ENCODE data around the gene ACVR1B. TPM values are rescaled to one million over a fixed set of nuclear protein-coding genes. Genes with fewer than 3 reads are reported as not detected.

The ACVR1B gene
- total and polyA plus RNA-seq, 2 donors (not counting 3 experiments of a cell fraction or from before 2014, with no cell fraction given): 29.0 to 33.7 TPM

- H3K27me3 ChIP-seq (ENCODE audit: control insufficient read depth in 2 of 2, insufficient read depth in 2 of 2, low read length in 2 of 2): no peaks in the 10 kb centered on the region
- intact Hi-C loops (cut with micrococcal nuclease) (loop anchor here (1.0 kb wide), 2 partner anchors 18 to 36 kb away; partner anchors contain the start of genes ATG101 and NR4A1), dilution Hi-C loops (cut with MboI; ENCODE audit: extremely low pct_ligation_motif_present, low sequenced_read_pairs) (no loop called here)
- H3K4me2 ChIP-seq (ENCODE audit: insufficient read depth, low read length): peak overlapping the region; percentile 92
- no peaks in the 10 kb centered on the region for H3K9me1 ChIP-seq (replicated peaks; ENCODE audit: control insufficient read depth, extremely low read depth, insufficient read depth, low read length)
- peak overlapping the region in 2 of 3 experiments; percentile 30 to 60 for H3K4me3 ChIP-seq (replicated peaks in 1 of 3; ENCODE audit: insufficient read depth in 1 of 3, low read depth in 1 of 3, low read length in 3 of 3)
- H3K4me1 ChIP-seq (ENCODE audit: control insufficient read depth, extremely low read depth, insufficient read depth, low read length): peaks cover 21% of the 10 kb centered on the region
- H4K20me1 ChIP-seq (replicated peaks; ENCODE audit: control insufficient read depth, extremely low read depth, insufficient read depth, low read length): no peaks in the 10 kb centered on the region
- H3K36me3 ChIP-seq (ENCODE audit: control insufficient read depth in 2 of 2, extremely low read depth in 1 of 2, insufficient read depth in 2 of 2, low read length in 2 of 2): no peaks in the 10 kb centered on the region
- H2AFZ ChIP-seq (ENCODE audit: low read depth, low read length): peak overlapping the region; percentile 76
- ChIA-PET POLR2A (interaction anchor here (0.6 to 1.4 kb wide), 7 partner anchors 11 to 37 kb away, joined by 3 to 15 read pairs (median 4); partner anchors contain the start of genes ATG101 and TAMALIN), CTCF (interaction anchor here (0.6 to 6.7 kb wide), 27 partner anchors 9 to 948 kb away, joined by 3 to 68 read pairs (median 5); partner anchors contain the start of genes ATG101, NR4A1 and TAMALIN)
- DNase-seq (ENCODE audit: low read depth, low spot score) (peak; percentile 98), FAIRE-seq (peak; percentile 99)
- no peaks in the 10 kb centered on the region for H3K9me3 ChIP-seq (replicated peaks; ENCODE audit: control insufficient read depth, insufficient read depth, low read length)
- H3K9ac ChIP-seq (replicated peaks; ENCODE audit: extremely low read depth, insufficient read depth, low read length): peak overlapping the region; percentile 78
- H3K27ac ChIP-seq (ENCODE audit: insufficient read depth, low read depth, low read length): peak overlapping the region; percentile 74
- BruUV-seq (replicated peaks): no TSS peak
- TF ChIP-seq CTCF (IDR thresholded peaks at IDR 0.05; ENCODE audit: extremely low read depth in 1 of 2, insufficient read depth in 1 of 2, low read depth in 1 of 2, low read length in 2 of 2): no peak
- TF ChIP-seq JUN (IDR thresholded peaks at IDR 0.05; ENCODE audit: borderline replicate concordance, insufficient read depth, insufficient read length, low read depth): peak; percentile 31
- TF ChIP-seq EZH2 (IDR thresholded peaks at IDR 0.05; ENCODE audit: borderline replicate concordance, low read depth, low read length, severe bottlenecking): no peak
- TF ChIP-seq POLR2AphosphoS5 (IDR thresholded peaks at IDR 0.05; ENCODE audit: insufficient read depth, low read depth, low read length): peak; percentile 91
- no peak for TF ChIP-seq GATA2 (IDR thresholded peaks at IDR 0.05; ENCODE audit: insufficient read depth, insufficient read length, low read depth, low read length)
- TF ChIP-seq POLR2A (IDR thresholded peaks at IDR 0.05; ENCODE audit: low read depth, low read length): peak; percentile 26
- no peak for TF ChIP-seq MAX (IDR thresholded peaks at IDR 0.05; ENCODE audit: insufficient read depth, insufficient read length)
- TF ChIP-seq MYC (IDR thresholded peaks at IDR 0.05; ENCODE audit: low read depth, low read length): no peak
- no peak for TF ChIP-seq FOS (IDR thresholded peaks at IDR 0.05; ENCODE audit: borderline replicate concordance, insufficient read depth, low read length)
- H3K79me2 ChIP-seq (ENCODE audit: control insufficient read depth, insufficient read depth, low read length): no peaks in the 10 kb centered on the region
Measured at GRCh38 chr12:52032804-52033445, 81.4 kb downstream of the ACVR1B start.
